ENCODE results near the gene NSF.

DNA sequence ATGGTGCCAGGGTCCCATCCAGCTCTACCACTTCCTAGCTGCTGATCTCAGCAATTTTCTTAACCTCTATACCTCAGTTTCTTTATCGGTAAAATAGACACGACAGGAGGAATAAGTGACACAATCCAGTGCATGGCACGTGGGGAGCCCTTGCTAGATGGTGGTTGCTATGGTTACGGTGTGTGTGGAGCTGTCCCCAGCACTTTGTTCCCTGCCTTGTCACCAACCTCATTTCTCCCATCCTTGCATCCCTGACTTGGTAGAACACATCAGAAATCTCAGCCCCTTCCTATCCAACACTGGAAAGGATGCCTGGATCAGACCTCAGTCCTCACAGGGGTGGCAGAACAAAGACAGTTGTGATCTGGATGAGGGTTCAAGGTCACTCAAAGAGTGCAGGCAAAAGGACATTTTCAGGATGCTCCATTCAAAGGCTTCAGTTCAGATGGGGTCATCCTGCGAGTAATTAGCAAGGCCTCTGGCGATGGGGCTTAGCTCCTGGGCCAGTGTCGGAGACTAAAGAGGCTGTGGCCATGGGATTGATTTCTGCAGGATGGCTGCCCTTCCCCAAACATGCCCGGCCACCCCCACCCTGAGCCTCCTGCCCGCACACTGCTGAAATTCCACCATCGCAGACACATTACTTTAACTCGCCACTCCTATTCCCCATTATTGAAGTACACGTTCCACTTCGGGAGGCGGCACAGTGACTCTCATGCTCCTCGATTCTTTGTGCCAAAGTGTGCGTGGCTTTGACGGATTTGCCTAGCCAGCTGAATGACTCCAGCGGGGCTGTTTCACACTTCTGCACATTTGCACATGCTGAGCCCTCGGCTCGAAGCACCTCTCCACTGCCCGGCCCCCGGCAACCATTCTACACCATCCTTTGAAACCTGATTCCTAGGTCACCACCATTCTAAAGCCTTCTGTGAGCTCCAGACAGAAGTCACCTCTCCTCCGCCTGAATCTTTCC lies 187.8 kb downstream of the NSF start:
- TF ChIP-seq, protein P1, sequence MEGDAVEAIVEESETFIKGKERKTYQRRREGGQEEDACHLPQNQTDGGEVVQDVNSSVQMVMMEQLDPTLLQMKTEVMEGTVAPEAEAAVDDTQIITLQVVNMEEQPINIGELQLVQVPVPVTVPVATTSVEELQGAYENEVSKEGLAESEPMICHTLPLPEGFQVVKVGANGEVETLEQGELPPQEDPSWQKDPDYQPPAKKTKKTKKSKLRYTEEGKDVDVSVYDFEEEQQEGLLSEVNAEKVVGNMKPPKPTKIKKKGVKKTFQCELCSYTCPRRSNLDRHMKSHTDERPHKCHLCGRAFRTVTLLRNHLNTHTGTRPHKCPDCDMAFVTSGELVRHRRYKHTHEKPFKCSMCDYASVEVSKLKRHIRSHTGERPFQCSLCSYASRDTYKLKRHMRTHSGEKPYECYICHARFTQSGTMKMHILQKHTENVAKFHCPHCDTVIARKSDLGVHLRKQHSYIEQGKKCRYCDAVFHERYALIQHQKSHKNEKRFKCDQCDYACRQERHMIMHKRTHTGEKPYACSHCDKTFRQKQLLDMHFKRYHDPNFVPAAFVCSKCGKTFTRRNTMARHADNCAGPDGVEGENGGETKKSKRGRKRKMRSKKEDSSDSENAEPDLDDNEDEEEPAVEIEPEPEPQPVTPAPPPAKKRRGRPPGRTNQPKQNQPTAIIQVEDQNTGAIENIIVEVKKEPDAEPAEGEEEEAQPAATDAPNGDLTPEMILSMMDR (IDR thresholded peaks at IDR 0.05; ENCODE audit: low read depth, low read length, poor library complexity, severe bottlenecking), result no peak
- TF ChIP-seq EZH2phosphoT487 (IDR thresholded peaks at IDR 0.05; ENCODE audit: borderline replicate concordance, low read length), result no peak
